ENCODE data around the gene ACTR1B.

DNA sequence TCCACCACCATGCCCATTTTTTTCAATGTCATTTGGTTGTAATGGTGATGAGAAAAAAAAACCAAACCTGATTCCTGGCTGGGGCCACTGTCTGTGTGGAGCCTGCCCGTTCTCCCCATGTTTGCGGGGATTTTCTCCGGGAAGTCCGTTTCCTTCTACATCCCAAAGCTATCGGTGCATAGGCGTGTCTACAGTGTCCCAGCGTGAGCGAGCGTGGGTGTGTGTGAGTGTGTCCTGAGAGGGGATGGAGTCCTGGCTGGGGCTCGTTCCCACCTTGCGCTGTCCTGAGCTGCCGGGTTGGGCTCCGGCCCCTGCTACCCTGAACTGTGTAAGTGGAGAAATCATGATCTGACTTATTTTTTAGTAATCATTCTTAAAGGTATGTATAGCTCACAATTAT lies 42.3 kb upstream of the ACTR1B start:
- TF ChIP-seq POLR2A (IDR thresholded peaks at IDR 0.05; ENCODE audit: low read length) (no peak), GATA1 (IDR thresholded peaks at IDR 0.05; ENCODE audit: low read depth, low read length) (no peak)
